Measurements from ENCODE around the gene BCL2L14. TPM values are rescaled to one million over a fixed set of nuclear protein-coding genes. Genes with fewer than 3 reads are reported as not detected.

The BCL2L14 gene
- polyA plus RNA-seq, 2 of the 4 experiments (the other 2 are of a cell fraction) = 0.06 TPM; not detected in 1

GRCh38 chr12:12048714-12049113 is 22.0 kb upstream of the BCL2L14 start:
- no peak for FAIRE-seq
- CTCF ChIA-PET = no interaction called here

GRCh38 chr12:12051668-12052067 is 19.1 kb upstream of the BCL2L14 start:
- Histone ChIP-seq H3K4me1 (no peaks in the 10 kb centered on the region), H3K9me3 (no peaks in the 10 kb centered on the region), H3K27ac (no peak overlapping the region), H3K4me3 (no peak overlapping the region), H3K4me2 (no peak overlapping the region)
- ChIA-PET CTCF (interaction anchor here (0.9 to 1.4 kb wide), 3 partner anchors 13 to 26 kb away, joined by 3 to 4 read pairs (median 3); no protein-coding TSS in a partner anchor), POLR2A (no interaction called here)
- FAIRE-seq (no peak), DNase-seq (ENCODE audit: low read depth in 1 of 2, low spot score in 1 of 2) (no peak), ATAC-seq (no peak)
- WGBS (ENCODE audit: missing lambda C conversion rate) = 66% methylated on average over 4 of the region's 4 CpGs
- no peak for TF ChIP-seq RARB (CRISPR knock-in tag; IDR thresholded peaks at IDR 0.05)
- no peak for TF ChIP-seq NPAS2 (CRISPR knock-in tag; IDR thresholded peaks at IDR 0.05; ENCODE audit: borderline replicate concordance)
- TF ChIP-seq JUNB (IDR thresholded peaks at IDR 0.05) = no peak
- TF ChIP-seq HOXA7 (CRISPR knock-in tag; IDR thresholded peaks at IDR 0.05) = no peak
- TF ChIP-seq KDM5A (IDR thresholded peaks at IDR 0.05) = no peak
- no peak for TF ChIP-seq EHF (CRISPR knock-in tag; IDR thresholded peaks at IDR 0.05)
- TF ChIP-seq MAX (IDR thresholded peaks at IDR 0.05) = no peak
- no peak for TF ChIP-seq HOXB13 (CRISPR knock-in tag; IDR thresholded peaks at IDR 0.05; ENCODE audit: low read depth)

More at GRCh38 chr12:12048714-12049113, 22.0 kb upstream of the BCL2L14 start:
- no peak overlapping the region for H3K4me2 ChIP-seq
- H3K4me3 ChIP-seq = no peak overlapping the region
- no peaks in the 10 kb centered on the region for H3K4me1 ChIP-seq
- H3K9me3 ChIP-seq = no peaks in the 10 kb centered on the region
- TF ChIP-seq CBX2 (IDR thresholded peaks at IDR 0.05; ENCODE audit: borderline replicate concordance, low read depth) (no peak), CHD4 (IDR thresholded peaks at IDR 0.05; ENCODE audit: borderline replicate concordance) (no peak), FOSL2 (IDR thresholded peaks at IDR 0.05) (no peak), FOSL2 (CRISPR knock-in tag; IDR thresholded peaks at IDR 0.05) (no peak), EHMT2 (IDR thresholded peaks at IDR 0.05; ENCODE audit: low read depth) (no peak), HMGXB4 (CRISPR knock-in tag; IDR thresholded peaks at IDR 0.05; ENCODE audit: borderline replicate concordance) (no peak), HES2 (IDR thresholded peaks at IDR 0.05) (no peak), RFX5 (IDR thresholded peaks at IDR 0.05) (no peak)
- ATAC-seq (no peak), DNase-seq (ENCODE audit: low read depth in 1 of 2, low spot score in 1 of 2) (no peak)
- WGBS (ENCODE audit: missing lambda C conversion rate) = 60% methylated on average over 7 of the region's 7 CpGs
- no peak overlapping the region for H3K27ac ChIP-seq
- POLR2A ChIA-PET = interaction anchor here (0.7 kb wide), 1 partner anchor 236 kb away, joined by 6 read pairs; no protein-coding TSS in a partner anchor

- 63% methylated on average over 5 of the region's 5 CpGs for WGBS (ENCODE audit: missing lambda C conversion rate)
- H3K4me3 ChIP-seq = no peak overlapping the region
- H3K27ac ChIP-seq = no peak overlapping the region
- H3K9me3 ChIP-seq = no peaks in the 10 kb centered on the region
- POLR2A ChIA-PET = no interaction called here
- CTCF ChIA-PET = no interaction called here
- H3K4me1 ChIP-seq = no peaks in the 10 kb centered on the region
- FAIRE-seq = no peak
- DNase-seq (ENCODE audit: low read depth in 1 of 2, low spot score in 1 of 2) = no peak
- no peak for ATAC-seq
- no peak overlapping the region for H3K4me2 ChIP-seq
- no peak for TF ChIP-seq HOXA7 (CRISPR knock-in tag; IDR thresholded peaks at IDR 0.05)
- TF ChIP-seq ZSCAN20 (CRISPR knock-in tag; IDR thresholded peaks at IDR 0.05) = no peak
- TF ChIP-seq TFCP2L1 (CRISPR knock-in tag; IDR thresholded peaks at IDR 0.05) = no peak
- TF ChIP-seq SREBF2 (IDR thresholded peaks at IDR 0.05) = no peak
- no peak for TF ChIP-seq CEBPB (IDR thresholded peaks at IDR 0.05)
- no peak for TF ChIP-seq ELK1 (IDR thresholded peaks at IDR 0.05; ENCODE audit: low read depth, low read length)
- TF ChIP-seq CBX2 (IDR thresholded peaks at IDR 0.05; ENCODE audit: borderline replicate concordance, low read depth) = no peak
- TF ChIP-seq HOXB13 (CRISPR knock-in tag; IDR thresholded peaks at IDR 0.05; ENCODE audit: low read depth) = no peak
- no peak for TF ChIP-seq PHF8 (IDR thresholded peaks at IDR 0.05; ENCODE audit: borderline replicate concordance, low read depth)
- no peak for TF ChIP-seq REST (IDR thresholded peaks at IDR 0.05)
- no peak for TF ChIP-seq BCL3 (IDR thresholded peaks at IDR 0.05)
- TF ChIP-seq BHLHE40 (IDR thresholded peaks at IDR 0.05; ENCODE audit: low read depth, low read length) = no peak
- TF ChIP-seq GATA3 (IDR thresholded peaks at IDR 0.05; ENCODE audit: borderline replicate concordance) = no peak
- TF ChIP-seq RCOR1 (IDR thresholded peaks at IDR 0.05; ENCODE audit: low read depth, low read length) = no peak
- no peak for TF ChIP-seq CHD2 (IDR thresholded peaks at IDR 0.05; ENCODE audit: low read length, partially characterized antibody)
Observed at GRCh38 chr12:12054993-12055392, 15.7 kb upstream of the BCL2L14 start.
